ENCODE results near the gene ARL5A.

The ARL5A gene

GRCh38 chr2:151765760-151766410 is 62.3 kb downstream of the ARL5A start:
- DNase-seq: no peak

GRCh38 chr2:151762694-151763093 is 65.5 kb downstream of the ARL5A start:
- no peak for DNase-seq

GRCh38 chr2:151761687-151762086 is 66.5 kb downstream of the ARL5A start:
- no peak for DNase-seq

GRCh38 chr2:151761193-151761592 is 67.0 kb downstream of the ARL5A start:
- DNase-seq: no peak

GRCh38 chr2:151760139-151760650 is 68.0 kb downstream of the ARL5A start:
- DNase-seq: no peak

GRCh38 chr2:151758744-151759143 is 69.5 kb downstream of the ARL5A start:
- DNase-seq: no peak

GRCh38 chr2:151757861-151758260 is 70.4 kb downstream of the ARL5A start:
- DNase-seq: no peak

GRCh38 chr2:151756820-151757219 is 71.4 kb downstream of the ARL5A start:
- no peak for DNase-seq

GRCh38 chr2:151754253-151754897 is 73.8 kb downstream of the ARL5A start:
- DNase-seq: no peak

- no peak for DNase-seq
Observed at GRCh38 chr2:151753540-151753939, 74.7 kb downstream of the ARL5A start.

Data from CD4-positive, alpha-beta T cell treated with Interleukin-17A for 4 hours (primary cell).